Neural progenitor cell (in vitro differentiated cells): ENCODE results near the gene GSAP. TPM values are rescaled to one million over a fixed set of nuclear protein-coding genes. Genes with fewer than 3 reads are reported as not detected.

Experiments used
- DNase-seq: peaks from one replicate; pipeline ENCODE4 v3.0.0-alpha.2; 2016; ENCODE audit warnings: low spot score
- H2AFZ ChIP-seq: fragments of 200-600 bp; sonication (generic); replicated peaks from 2 replicates; pipeline ENCODE4 v1.6.1; 2016; ENCODE audit warnings: antibody characterized with exemption
- H3F3A ChIP-seq: fragments of 200-600 bp; sonication (generic); 2 replicates; pipeline ENCODE4 v1.6.1; 2016; ENCODE audit warnings: antibody characterized with exemption, low read depth
- H3K27ac ChIP-seq: fragments of 200-600 bp; sonication (generic); 2 replicates; pipeline ENCODE4 v1.5.1; 2016; ENCODE audit warnings: mild to moderate bottlenecking
- H3K27me3 ChIP-seq: fragments of 200-600 bp; sonication (generic); 2 replicates; pipeline ENCODE4 v1.6.1; 2016; ENCODE audit warnings: mild to moderate bottlenecking, moderate library complexity
- H3K36me3 ChIP-seq: fragments of 200-600 bp; sonication (generic); 2 replicates; pipeline ENCODE4 v1.5.1; 2016
- H3K4me1 ChIP-seq: fragments of 200-600 bp; sonication (generic); 2 replicates; pipeline ENCODE4 v1.6.1; 2016; ENCODE audit warnings: mixed run types
- H3K4me2 ChIP-seq: fragments of 200-600 bp; sonication (generic); 2 replicates; pipeline ENCODE4 v1.6.1; 2016
- H3K4me3 ChIP-seq: fragments of 200-600 bp; sonication (generic); 2 replicates; pipeline ENCODE4 v1.5.1; 2016
- H3K79me2 ChIP-seq: fragments of 200-600 bp; sonication (generic); 2 replicates; pipeline ENCODE4 v1.6.1; 2016; ENCODE audit warnings: low read depth
- H3K9ac ChIP-seq: fragments of 200-600 bp; sonication (generic); 2 replicates; pipeline ENCODE4 v1.6.1; 2016
- H3K9me3 ChIP-seq: fragments of 200-600 bp; sonication (generic); 2 replicates; pipeline ENCODE4 v1.5.1; 2016; ENCODE audit warnings: low read depth
- H4K20me1 ChIP-seq: fragments of 200-600 bp; sonication (generic); 2 replicates; pipeline ENCODE4 v1.6.1; 2016; ENCODE audit warnings: low read depth
- H3K27ac Mint-ChIP-seq: 3 replicates; pipeline ENCODE4 v1.8.0; 2021; ENCODE audit warnings: mixed read lengths
- H3K27me3 Mint-ChIP-seq: 2 replicates; pipeline ENCODE4 v1.8.0; 2022; ENCODE audit warnings: low read depth, mild to moderate bottlenecking, inconsistent platforms, moderate library complexity, mixed read lengths; ENCODE audit not compliant: insufficient read depth
- H3K36me3 Mint-ChIP-seq: 3 replicates; pipeline ENCODE4 v1.8.0; 2021; ENCODE audit warnings: mixed read lengths
- H3K4me1 Mint-ChIP-seq: 3 replicates; pipeline ENCODE4 v1.8.0; 2021; ENCODE audit warnings: mixed read lengths
- H3K4me3 Mint-ChIP-seq: 3 replicates; pipeline ENCODE4 v1.8.0; 2021; ENCODE audit warnings: mild to moderate bottlenecking, moderate library complexity, mixed read lengths
- H3K9me3 Mint-ChIP-seq: 3 replicates; pipeline ENCODE4 v1.8.0; 2020; ENCODE audit warnings: mixed read lengths
- EZH2 ChIP-seq: fragments of 200-600 bp; sonication (generic); IDR thresholded peaks from 2 replicates; pipeline ENCODE4 v1.6.1; 2017; ENCODE audit warnings: antibody characterized with exemption, mild to moderate bottlenecking, moderate library complexity
- EZH2phosphoT487 ChIP-seq: fragments of 200-600 bp; sonication (generic); IDR thresholded peaks from 2 replicates; pipeline ENCODE4 v1.6.1; 2017; ENCODE audit warnings: antibody characterized with exemption
- total RNA-seq: library from RNA; depleted of rRNA; stranded (reverse); fragments of >200 nt; gene quantifications from 2 replicates; pipeline ENCODE4 v1.2.3, GENCODE V29; 2015; ENCODE audit warnings: low replicate concordance
- TF ChIP-seq, protein P1 (sequence below): fragments of 200-600 bp; sonication (generic); IDR thresholded peaks from 2 replicates; pipeline ENCODE4 v1.5.1; 2017; ENCODE audit warnings: antibody characterized with exemption, mild to moderate bottlenecking

Gene GSAP
- total RNA-seq, 1 donor from 2014 or later, result 2.6 TPM

DNA sequence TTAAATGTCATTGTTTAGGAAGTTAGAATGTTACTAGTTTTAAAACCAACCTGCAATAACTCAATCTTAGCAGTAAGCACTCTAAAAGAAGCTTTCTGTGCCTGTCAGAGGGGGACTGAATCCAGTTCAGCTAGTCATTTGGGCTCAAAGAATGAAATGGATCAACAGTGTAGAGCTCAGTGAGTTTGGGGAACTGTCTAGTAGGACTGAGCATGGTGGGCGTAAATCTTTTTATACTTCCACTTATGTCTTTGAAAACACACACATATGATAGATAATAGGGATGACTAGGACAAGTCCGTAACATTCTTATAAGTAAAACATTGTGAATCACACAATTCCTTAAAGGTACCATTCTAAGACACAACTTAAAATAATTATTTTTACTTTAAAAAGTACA is 11.5 kb downstream of the GSAP start:
- Histone ChIP-seq H3K4me2 (no peak overlapping the region), H3K4me1 (no peaks in the 10 kb centered on the region), H4K20me1 (no peaks in the 10 kb centered on the region), H3K27ac (no peak overlapping the region), H3K27me3 (no peaks in the 10 kb centered on the region), H3K9me3 (no peaks in the 10 kb centered on the region), H2AFZ (no peak overlapping the region), H3K4me3 (no peak overlapping the region), H3F3A (no peaks in the 10 kb centered on the region), H3K9ac (no peak overlapping the region), H3K79me2 (no peaks in the 10 kb centered on the region), H3K36me3 (no peaks in the 10 kb centered on the region)
- DNase-seq, result no peak
- Mint-ChIP-seq H3K4me3 (no peak overlapping the region), H3K36me3 (no peaks in the 10 kb centered on the region), H3K27me3 (no peaks in the 10 kb centered on the region), H3K4me1 (no peaks in the 10 kb centered on the region), H3K9me3 (no peaks in the 10 kb centered on the region), H3K27ac (no peak overlapping the region)
- TF ChIP-seq EZH2phosphoT487 (no peak), EZH2 (no peak)
- TF ChIP-seq, protein P1, sequence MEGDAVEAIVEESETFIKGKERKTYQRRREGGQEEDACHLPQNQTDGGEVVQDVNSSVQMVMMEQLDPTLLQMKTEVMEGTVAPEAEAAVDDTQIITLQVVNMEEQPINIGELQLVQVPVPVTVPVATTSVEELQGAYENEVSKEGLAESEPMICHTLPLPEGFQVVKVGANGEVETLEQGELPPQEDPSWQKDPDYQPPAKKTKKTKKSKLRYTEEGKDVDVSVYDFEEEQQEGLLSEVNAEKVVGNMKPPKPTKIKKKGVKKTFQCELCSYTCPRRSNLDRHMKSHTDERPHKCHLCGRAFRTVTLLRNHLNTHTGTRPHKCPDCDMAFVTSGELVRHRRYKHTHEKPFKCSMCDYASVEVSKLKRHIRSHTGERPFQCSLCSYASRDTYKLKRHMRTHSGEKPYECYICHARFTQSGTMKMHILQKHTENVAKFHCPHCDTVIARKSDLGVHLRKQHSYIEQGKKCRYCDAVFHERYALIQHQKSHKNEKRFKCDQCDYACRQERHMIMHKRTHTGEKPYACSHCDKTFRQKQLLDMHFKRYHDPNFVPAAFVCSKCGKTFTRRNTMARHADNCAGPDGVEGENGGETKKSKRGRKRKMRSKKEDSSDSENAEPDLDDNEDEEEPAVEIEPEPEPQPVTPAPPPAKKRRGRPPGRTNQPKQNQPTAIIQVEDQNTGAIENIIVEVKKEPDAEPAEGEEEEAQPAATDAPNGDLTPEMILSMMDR, result no peak

DNA sequence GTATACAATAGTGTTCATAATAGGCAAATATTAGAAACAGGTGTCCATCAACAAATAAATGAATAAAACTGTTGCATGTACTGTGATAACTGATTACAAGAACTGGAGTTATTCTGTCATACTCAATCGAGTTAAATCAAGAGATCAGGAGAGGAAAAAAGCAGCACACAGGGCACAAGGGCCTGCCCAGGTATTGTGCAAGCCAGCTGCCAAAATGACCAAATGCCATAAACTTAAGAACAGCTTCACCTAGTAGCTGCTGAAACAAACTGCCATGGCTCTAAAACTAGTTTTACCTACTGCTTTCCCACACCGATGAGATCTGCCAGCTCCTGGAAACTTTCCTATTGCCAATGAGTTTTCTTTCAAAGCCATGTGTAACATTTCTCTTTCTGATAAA is 12.2 kb downstream of the GSAP start:
- Mint-ChIP-seq H3K27ac (no peak overlapping the region), H3K4me3 (no peak overlapping the region), H3K27me3 (no peaks in the 10 kb centered on the region), H3K4me1 (no peaks in the 10 kb centered on the region), H3K36me3 (no peaks in the 10 kb centered on the region), H3K9me3 (no peaks in the 10 kb centered on the region)
- no peak overlapping the region for H3K27ac ChIP-seq
- H2AFZ ChIP-seq, result no peak overlapping the region
- no peaks in the 10 kb centered on the region for H3K9me3 ChIP-seq
- no peaks in the 10 kb centered on the region for H4K20me1 ChIP-seq
- TF ChIP-seq EZH2 (no peak), EZH2phosphoT487 (no peak)
- TF ChIP-seq, protein P1, result no peak
- H3K79me2 ChIP-seq, result no peaks in the 10 kb centered on the region
- no peaks in the 10 kb centered on the region for H3K4me1 ChIP-seq
- H3K9ac ChIP-seq, result no peak overlapping the region
- DNase-seq, result no peak
- no peaks in the 10 kb centered on the region for H3K36me3 ChIP-seq
- no peaks in the 10 kb centered on the region for H3K27me3 ChIP-seq
- H3K4me2 ChIP-seq, result no peak overlapping the region
- H3F3A ChIP-seq, result no peaks in the 10 kb centered on the region
- H3K4me3 ChIP-seq, result no peak overlapping the region

DNA sequence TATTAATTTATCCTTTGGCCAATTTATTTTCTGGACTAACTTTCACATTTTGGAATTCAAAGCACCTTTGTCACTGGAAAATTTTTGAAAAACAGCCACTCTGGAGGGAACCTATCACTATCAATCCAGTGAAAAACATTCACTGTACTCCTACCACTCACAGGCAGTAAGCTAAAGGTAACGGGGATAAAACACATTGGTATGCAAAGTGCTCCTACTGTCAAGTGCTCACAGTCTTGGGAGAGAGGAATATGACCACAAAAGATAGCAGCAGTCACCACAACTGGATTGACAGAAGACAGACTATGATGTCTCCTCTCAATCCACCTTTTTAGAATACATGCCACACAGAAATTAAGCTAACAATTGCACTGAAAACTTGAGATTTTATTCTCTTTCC is 13.3 kb downstream of the GSAP start:
- no peak overlapping the region for H3K27ac ChIP-seq
- H3F3A ChIP-seq, result no peaks in the 10 kb centered on the region
- Mint-ChIP-seq H3K36me3 (no peaks in the 10 kb centered on the region), H3K27me3 (no peaks in the 10 kb centered on the region), H3K9me3 (no peaks in the 10 kb centered on the region), H3K4me1 (no peaks in the 10 kb centered on the region), H3K4me3 (no peak overlapping the region), H3K27ac (no peak overlapping the region)
- no peaks in the 10 kb centered on the region for H4K20me1 ChIP-seq
- no peak overlapping the region for H3K4me2 ChIP-seq
- H3K36me3 ChIP-seq, result no peaks in the 10 kb centered on the region
- no peaks in the 10 kb centered on the region for H3K27me3 ChIP-seq
- no peak overlapping the region for H2AFZ ChIP-seq
- DNase-seq, result no peak
- no peak overlapping the region for H3K9ac ChIP-seq
- TF ChIP-seq EZH2phosphoT487, result no peak
- TF ChIP-seq, protein P1, result no peak
- no peak for TF ChIP-seq EZH2
- H3K4me3 ChIP-seq, result no peak overlapping the region
- H3K79me2 ChIP-seq, result no peaks in the 10 kb centered on the region
- H3K4me1 ChIP-seq, result no peaks in the 10 kb centered on the region
- no peaks in the 10 kb centered on the region for H3K9me3 ChIP-seq
